ENCODE data around the gene FBLN7. TPM values are rescaled to one million over a fixed set of nuclear protein-coding genes. Genes with fewer than 3 reads are reported as not detected.

FBLN7 gene
- total RNA-seq, 1 donor from 2014 or later = 0.32 TPM

DNA sequence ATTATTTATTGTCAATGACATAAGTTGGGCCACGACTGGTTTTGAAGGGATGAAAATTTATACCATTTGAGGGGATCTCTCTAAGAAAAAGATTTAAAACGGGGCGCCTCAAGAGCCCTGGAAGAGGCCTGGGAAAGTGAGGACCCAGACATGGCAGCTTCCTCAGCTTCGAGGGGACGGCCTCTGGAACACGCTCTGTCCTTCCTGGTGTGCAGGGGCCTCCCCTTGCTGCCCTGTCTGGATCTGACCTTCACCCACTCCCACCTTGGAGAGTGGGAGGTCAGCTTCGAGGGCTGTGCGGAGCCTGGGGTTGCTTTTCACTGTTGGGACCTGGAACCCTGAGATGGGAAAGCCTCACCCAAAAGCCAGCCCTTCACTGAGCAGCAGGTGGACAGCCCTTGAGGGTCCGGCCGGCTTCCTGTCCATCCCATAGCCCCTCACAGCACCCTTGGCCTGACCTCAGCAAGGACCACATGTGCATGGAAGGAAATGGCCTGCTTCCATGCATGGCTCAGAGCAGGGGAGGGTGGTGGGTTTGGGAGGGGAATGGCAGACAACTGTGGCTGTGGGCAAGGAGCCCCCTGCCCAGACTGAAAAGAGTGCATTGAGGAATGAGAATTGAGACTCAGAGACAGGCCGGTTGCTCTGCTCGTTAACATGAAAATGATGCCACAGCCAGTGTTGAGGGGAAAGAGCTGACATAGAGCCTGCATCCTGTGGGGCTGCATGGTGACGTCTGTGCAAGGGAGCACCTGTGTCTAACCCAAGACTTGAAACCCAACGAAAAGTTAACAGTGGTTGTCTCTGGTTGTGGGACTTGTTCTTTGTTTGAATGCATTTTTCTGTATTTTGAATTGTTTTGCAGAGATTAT, 16.3 kb downstream of the FBLN7 start:
- DNase-seq (no peak), ATAC-seq (no peak)
- intact Hi-C loops (cut with micrococcal nuclease) = no loop called here

DNA sequence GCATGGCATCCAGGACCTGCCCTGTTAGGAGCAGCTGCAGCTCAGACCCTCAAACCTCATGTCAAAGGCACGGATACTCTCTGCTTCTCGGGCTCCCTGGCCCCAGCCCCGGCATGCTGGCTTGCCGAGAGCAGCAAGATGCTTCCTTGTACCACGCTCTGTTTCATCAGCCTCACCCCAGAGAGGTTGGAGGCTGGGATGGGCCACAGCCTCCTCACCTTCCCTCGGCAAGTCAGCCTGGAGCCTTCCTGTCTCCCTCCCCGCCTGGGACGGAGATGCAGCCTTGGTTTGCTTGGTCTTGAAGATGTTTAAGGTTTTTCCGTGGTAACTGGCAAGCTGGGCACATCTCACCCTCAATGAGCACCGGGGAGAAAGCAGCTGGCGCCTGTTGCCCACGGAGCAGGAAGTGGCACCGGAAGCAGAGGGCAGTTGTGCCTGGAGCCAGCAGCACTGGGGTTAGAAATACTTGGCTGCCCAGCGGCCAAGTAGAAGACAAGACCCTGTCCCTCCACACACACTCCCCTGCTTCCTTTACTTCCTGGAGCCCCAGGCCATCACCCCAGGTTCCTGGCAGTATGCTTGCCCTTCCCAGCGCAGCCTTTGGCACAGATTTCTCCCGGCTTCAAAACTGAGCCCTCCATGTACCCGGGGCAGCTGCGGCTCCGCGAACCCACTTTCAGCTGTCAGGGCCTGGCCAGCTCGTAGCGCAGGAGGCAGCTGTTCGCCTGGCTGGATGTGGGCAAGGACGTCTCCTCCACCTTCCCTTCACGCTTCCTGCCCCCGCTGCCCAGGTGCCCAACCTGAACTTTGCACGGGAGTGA, 17.4 kb downstream of the FBLN7 start:
- ATAC-seq (no peak), DNase-seq (no peak)
- intact Hi-C loops (cut with micrococcal nuclease) = no loop called here

DNA sequence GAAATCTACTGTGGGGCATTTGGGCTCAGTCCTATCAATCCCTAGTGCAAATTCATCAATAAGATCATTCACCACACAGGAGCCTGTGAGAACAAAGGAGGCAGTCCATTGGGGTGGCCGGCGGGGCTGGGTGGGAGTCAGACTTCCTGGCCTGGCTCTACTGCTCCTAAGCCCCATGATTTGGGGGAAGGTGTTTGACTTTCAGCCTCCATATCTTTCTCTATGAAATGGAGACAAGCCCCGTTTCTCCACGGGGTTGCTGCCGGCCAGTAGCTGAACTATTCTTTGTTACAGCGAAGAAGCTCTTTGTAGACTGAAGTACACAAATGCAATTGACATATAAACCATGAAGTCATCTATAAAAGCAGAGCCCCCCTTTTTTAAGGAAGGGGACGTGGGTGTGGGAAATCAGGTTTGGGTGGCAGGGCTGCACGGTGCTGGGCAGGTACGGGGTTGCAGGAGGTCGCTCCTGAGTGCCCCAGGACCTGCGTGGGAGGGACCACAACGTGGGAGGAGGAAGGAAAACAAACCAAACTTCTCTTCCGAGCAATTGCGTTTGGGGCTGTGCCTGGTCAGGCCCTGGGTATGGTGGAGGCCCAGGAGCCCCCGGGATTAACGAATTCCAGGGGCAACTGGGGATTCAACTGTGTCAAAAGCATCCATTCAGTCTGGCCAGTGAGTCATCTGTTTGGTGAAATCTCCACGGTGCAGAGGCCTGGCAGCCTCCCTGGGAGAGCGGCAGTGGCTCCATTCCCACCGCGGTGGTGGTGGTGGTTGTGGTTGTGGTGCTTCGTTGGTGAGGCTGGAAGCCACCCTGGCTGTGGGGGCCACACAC, 18.2 kb downstream of the FBLN7 start:
- intact Hi-C loops (cut with micrococcal nuclease) = no loop called here
- DNase-seq (no peak), ATAC-seq (no peak)

DNA sequence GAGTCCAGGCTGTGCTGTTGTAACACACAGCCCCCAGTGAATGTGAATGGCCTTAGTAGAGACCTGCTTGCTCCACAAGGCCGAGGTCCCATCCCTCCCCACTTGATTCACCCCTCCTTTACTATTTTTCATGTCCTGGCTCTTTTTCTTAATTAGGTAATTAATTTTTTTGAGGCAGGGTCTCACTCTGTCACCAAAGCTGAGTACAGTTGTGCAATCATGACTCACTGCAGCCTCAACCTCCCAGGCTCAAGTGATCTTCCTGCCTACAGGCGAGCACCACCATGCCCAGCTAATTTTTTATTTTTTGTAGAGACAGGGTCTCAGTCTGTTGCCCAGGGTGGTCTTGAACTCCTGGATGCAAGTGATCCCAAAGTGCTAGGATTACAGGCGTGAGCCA, 19.3 kb downstream of the FBLN7 start:
- no peak for ATAC-seq
- DNase-seq = no peak
- intact Hi-C loops (cut with micrococcal nuclease) = no loop called here

DNA sequence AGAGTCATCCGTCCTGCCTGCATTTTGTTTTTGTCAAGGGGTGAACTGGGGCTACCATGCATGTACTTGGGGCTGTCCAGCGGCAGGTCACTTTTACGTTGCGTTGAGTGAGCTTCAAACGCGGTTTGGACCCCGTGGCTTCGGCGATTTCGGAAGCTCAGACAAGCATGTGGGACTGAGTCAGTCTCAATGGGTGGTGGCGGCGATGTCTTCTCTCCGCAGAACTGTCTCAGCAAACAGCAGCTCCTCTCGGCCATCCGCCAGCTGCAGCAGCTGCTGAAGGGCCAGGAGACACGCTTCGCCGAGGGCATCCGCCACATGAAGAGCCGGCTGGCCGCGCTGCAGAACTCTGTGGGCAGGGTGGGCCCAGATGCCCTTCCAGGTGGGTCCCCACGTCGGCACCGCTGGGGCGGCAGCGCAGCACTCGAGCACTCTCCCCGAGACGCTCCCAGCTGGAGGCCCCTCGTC, 21.3 kb downstream of the FBLN7 start:
- no peak for ATAC-seq
- DNase-seq = no peak
- intact Hi-C loops (cut with micrococcal nuclease) = no loop called here

DNA sequence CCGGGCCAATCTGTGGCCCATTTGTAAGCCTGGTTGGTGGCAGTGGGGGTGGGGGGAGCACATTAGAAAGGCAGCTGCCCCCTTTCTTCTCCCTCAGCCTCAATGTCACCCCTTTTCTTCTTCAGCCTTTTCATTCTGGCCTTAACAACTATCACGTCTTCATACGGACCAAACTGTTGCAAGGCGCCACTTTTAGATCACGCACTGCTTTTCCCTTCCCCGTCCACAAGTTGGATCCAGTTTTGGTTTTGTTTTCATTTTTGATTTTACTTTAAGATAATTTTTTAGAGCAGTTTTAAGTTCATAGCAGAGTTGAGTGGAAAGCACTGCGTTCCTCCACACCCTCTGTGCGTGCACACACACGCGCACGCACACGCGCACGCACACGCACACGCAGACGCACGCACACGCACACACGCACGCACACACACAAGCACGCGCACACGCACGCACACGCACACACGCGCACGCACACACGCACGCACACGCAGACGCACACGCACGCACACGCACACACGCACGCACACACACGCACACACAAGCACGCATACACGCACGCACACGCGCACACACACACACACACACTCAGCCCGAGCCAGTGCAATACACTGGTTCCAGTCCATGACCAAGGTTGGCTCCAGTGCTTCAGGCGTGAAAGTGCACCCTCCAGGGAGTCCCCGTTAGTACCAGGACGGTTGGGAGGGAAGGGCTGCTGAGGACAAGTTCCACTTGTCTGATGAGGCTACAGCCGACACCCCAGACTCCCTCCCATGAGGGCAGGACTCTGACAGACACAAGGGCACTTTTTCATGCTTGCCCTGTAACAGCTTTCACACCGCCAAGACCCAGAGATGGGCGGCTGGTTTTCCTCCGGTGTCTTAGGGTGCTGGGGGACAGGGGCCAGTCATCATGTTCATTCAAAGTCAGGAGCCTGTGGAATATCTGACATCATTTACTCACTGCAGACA, 22.4 kb downstream of the FBLN7 start:
- intact Hi-C loops (cut with micrococcal nuclease) = no loop called here
- no peak for DNase-seq
- ATAC-seq = no peak

DNA sequence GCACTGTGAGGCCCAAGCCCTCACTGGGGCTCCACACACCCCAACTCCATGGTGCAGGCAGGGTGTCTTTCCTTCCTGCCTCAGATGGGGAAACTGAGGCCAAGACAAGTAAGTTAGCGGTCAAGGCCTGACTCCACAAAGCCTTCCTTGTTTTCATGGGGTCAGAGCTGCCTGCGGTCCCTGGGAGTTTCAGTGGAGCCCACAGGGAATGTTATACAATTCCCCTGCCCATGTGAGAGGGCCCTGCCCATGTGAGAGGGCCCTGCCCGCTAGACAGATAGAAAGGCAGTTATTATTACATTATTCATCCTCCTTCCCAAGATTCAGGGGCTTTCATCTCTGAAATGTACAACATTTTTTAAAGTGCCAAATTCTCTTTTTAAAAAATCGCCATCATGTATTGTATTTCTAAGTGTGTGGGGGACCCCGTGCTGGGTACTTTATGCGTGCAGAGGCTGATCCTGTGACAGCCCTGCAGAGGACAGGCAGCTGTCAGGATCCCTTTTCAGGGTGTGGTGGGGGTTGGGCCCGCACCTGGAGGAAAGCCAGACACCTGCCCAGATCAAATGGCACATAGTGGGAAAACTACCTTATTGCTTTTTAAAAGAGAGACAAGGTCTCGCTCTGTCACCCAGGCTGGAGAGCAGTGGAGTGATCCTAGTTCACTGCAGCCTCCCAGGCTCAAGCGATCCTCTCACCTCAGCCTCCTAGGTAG, 23.4 kb downstream of the FBLN7 start:
- DNase-seq = no peak
- ATAC-seq = no peak
- intact Hi-C loops (cut with micrococcal nuclease) = no loop called here

DNA sequence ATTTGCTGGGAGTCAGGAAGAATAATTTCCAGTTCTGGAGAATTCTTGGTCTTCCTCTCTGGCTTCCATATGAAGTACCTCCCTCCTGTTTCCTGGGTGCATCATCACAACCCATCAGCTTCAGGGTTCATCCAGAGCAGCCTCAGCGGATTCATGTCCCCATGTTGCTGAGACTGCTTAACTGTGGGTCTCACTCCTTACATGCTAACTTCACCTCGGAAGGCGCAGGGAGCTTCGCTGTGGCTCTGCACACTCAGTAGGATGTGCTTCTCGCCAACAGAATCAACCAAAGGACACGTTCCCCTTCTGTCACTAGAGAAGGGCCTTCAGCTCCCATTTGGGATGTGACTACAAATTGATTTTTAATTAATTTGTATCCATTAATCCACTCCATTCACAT, 24.2 kb downstream of the FBLN7 start:
- ATAC-seq (no peak), DNase-seq (no peak)
- intact Hi-C loops (cut with micrococcal nuclease) = no loop called here

DNA sequence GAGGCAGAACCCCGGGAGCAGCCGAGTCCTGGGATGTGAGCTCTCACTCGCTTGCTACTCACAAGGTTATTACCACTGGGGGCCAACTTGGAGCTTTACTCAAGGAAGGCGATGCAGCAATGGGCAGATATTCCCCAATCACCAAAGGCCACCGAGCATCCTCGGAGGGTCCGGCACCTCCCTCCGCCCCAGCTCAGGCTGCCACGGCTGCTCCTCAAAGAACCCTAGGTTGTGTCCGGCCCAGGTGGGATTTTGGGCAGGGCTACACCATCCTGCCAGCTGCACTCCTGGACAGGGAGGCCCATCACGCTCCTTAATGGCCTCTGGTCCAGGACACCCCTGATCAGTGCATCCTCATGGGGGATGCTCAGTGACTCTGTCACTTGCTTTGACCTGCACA, 24.8 kb downstream of the FBLN7 start:
- ATAC-seq (no peak), DNase-seq (no peak)
- intact Hi-C loops (cut with micrococcal nuclease) = no loop called here

DNA sequence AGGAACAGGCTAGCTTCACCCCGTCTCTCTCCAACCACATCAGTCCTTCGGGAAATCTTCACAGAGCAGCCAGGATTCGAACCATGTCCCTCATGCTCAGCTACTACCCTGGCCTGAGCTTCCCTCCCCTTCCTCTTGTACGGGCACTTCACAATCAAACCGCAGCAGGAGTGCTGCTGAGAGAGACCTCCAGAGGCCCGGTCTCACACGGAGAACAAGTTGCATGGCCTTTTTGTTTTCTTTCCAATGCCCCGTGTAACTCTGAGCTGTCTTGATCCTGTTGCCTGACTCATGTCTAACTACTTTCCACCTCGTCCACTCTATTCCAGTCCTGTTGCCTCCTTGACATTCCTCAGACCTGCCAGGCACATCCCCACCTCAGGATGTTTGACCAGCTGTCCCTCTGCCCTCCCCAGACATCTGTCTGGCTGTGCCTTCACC, 25.4 kb downstream of the FBLN7 start:
- intact Hi-C loops (cut with micrococcal nuclease) = no loop called here
- DNase-seq = no peak
- ATAC-seq = no peak

DNA sequence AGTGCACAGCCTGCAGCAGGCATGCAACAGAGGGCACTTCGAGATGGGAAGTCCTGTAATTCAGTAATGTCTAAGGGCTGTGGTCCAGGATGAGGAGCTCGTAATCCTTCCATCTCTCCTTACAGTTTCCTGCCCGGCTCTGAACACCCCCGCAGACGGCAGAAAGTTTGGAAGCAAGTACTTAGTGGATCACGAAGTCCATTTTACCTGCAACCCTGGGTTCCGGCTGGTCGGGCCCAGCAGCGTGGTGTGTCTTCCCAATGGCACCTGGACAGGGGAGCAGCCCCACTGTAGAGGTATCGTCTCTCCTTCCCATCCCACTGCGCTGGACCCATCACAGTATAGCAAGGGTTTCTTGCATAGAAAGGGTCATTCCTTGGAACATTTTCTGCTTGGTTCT, 26.7 kb downstream of the FBLN7 start:
- intact Hi-C loops (cut with micrococcal nuclease) = no loop called here
- DNase-seq = no peak
- no peak for ATAC-seq

DNA sequence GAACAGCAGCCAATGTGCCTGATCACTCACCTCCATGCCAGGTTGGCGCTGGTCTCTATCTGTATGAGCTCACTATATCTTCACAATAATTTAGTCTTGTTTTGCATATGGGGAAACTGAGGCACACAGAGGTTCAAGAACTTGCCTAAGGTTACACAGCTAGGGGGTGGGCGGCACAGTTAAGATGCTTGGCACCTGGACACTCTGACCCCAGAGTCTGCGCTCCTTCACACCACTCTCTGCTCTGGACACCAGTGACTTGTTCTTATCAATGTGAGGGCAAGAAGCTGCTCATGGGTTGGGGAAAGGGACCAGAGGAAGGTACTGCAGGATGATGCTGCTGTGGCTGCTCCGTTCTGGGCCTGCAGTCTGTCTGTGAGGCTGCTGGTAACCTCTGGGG, 27.1 kb downstream of the FBLN7 start:
- intact Hi-C loops (cut with micrococcal nuclease) = no loop called here
- DNase-seq (no peak), ATAC-seq (no peak)

DNA sequence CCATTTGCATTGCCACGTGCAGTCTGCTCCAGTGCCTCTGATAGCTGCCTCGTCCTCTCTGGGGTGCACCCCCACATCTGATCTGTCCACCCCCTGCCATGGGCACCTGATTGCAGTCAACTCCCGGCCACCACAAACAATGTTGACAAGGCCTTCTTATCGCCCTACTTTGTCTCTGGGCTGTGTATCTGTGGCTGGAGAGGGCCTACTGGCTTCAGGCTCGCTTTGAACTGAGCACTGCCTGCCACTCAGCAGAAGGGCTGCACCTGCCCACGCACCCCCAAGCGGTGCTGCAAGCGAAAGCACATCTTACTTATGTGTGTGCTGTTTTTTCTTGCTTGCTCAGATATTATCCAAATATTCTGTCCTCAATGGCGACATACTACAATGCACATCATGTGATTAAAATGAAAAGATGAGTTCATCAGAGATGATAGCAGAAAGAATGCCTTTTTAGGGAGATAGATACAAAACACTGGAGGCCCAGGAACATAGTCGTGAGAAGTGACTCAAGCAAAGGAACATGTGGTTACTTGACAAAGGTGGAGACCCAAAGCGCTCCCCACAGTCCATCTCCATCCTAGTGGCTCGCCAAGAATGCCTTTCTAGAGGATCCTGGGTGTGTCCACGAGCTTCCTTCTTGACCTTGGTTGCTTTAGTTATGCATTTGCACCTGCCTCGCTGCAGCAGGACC, 28.8 kb downstream of the FBLN7 start:
- no peak for DNase-seq
- intact Hi-C loops (cut with micrococcal nuclease) = no loop called here
- ATAC-seq = no peak

DNA sequence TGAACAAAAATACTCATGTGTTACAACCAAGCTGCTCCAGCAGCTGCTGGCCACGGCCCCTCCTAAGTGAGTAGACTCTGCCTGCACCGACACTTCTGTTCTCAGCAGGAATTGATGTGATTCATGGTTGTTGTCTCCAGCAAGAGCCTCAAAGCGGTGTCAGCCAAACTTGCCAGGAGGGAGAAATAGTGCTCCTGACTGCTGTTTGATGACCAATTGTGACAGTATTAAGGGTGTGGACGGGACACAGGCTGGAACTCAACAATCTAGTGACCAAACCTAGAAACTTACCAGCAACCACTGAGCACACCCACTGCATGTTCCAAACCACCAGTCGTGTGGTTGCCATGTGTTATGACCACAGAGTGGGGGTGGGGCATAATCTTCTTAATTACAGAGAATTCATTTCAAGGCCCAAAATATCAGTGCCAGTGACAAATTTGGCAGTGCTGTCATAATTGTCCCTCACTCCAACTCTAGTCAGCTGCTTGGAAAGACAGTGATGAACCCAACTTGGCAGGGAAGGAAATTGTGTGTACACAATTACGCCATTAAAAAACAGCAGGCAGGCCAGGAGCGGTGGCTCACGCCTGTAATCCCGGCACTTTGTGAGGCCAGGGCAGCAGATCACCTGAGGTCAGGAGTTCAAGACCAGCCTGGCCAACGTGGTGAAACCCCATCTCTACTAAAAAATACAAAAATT, 30.4 kb downstream of the FBLN7 start:
- DNase-seq = no peak
- intact Hi-C loops (cut with micrococcal nuclease) = no loop called here
- no peak for ATAC-seq

DNA sequence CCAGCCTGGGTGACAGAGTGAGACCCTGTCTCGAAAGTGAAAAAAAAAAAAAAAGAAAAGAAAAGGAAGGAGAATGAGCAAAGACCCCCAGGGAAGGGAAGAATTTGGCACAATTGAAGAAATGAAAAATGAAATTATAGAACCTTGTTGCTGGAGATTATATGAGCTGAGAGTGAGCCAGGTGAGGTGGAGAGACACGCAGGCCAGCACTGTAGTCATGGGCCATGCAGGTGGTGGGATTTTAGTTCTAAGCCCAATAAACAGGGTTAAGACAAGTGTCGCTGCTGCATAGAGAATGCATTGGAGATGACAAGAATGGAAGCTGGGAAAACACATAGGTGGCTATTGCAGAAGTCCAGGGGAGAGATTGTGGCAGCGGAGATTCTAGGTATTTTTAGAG, 32.3 kb downstream of the FBLN7 start:
- DNase-seq = no peak
- no peak for ATAC-seq
- intact Hi-C loops (cut with micrococcal nuclease) = no loop called here

DNA sequence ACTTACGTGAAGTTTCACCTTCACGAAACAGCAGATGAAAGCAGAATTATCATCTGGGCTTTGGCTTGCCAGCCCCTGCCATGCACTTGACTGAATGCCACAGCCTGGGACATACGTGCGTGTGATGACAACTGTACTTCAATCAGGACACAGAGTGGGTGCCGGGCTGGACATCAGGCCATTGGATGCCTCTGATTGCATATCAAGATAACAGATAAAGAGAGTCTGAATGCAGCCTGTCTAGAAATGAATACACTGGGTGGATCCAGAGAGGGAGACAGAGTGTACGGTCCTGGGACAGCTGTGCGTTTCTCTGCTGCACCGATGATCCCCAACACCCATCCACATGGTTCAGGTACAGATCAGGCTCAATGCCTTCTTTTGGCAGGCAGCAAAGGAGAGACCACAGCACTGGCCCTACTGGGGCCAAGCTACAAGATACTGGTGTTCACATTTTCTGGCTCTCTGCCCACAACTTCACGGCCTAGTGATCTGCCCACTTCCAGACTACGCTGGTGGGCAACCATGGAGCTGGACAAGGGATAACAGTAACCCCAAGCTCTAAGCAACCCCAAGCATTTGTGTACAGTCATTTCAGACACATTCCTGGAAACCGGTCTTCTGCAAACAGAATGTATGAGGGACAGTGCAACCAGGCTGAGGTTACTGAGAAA, 35.6 kb downstream of the FBLN7 start:
- ATAC-seq (no peak), DNase-seq (no peak)
- intact Hi-C loops (cut with micrococcal nuclease) = no loop called here

Data from left ventricle myocardium superior (tissue), 1 donor.